GM20431 (cell line): ENCODE results near the gene EHBP1.

Source experiments
- in situ Hi-C: fragments of 300-500 bp; cut with MseI, MboI; formaldehyde crosslinking; loops from one replicate; pipeline ENCODE4 v1.15.0; 2020; ENCODE audit warnings: low sequenced_read_pairs; ENCODE audit not compliant: unreplicated experiment

Gene EHBP1

DNA sequence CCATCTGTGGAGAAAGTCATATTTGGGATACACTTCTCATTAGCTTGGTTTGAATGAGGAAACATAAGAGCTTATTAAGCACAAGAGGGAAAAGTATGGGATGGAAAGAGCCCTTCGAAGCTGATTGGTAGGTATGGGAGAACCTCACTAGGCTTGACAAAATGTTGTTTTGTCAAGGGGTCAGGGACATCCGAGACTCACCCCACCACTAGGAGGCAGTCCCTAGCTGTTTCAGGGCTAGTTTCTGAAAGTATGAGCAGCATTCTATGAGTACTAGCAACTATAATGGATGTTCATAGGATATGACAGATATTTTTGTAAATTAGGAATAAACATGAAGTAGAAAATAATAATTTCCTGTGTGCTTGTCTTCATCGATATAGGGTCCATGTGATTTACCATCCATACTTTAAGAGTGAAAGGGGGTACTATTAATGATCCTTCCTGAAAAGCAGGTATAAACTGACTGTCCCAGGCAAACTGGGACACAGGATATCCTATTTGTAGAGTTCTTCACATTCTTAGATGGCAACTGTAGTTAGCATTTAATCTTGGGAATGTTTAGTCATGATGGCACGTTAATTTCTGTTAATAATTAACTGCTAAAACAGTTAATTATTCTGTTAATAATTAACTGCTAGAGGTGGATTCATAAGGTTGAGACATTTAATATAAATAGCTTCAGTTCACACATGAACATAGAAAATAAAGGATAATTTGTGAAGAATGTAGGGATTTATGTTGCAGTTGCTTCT, 373.5 kb downstream of the EHBP1 start:
- in situ Hi-C loops = no loop called here

DNA sequence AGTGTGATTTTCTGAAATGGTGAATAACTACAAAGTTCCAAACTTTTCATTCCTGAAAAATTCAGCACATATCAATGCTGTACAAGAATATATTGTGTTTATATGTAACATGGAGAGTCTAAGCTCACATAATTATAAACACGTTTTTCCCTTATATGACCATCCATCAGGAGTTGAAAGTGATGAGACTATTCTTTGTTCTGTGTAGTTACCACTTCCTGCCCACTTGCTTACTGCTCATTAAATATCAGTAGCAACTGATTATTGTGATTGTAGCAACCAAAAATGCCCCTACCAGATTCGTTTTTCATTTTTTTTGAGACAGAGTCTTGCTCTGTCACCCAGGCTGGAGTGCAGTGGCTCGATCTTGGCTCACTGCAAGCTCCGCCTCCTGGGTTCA, 375.9 kb downstream of the EHBP1 start:
- in situ Hi-C loops = no loop called here

GRCh38 chr2:63086687-63087086, 381.2 kb downstream of the EHBP1 start:
- in situ Hi-C loops = no loop called here

- in situ Hi-C loops = no loop called here
These were observed 386.9 kb downstream of the EHBP1 start for GRCh38 chr2:63092401-63092800.

DNA sequence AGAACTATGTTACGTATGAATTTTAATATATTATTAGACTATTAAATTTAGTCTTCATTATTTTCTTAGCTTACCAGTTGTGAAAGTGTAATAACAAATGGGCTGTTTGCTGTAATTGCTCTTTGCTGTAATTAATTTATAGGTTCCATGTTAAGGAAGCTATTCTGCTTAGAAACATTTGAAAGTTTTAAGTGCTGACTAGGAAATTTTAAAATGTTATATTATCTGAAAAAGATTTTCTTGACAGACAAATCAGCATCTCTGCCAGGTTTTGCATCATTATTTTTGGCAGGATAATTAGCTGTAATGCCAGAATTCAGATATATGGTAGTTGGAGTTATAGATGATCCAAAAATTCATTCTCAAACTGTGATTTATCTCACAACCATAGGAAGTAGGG, 387.3 kb downstream of the EHBP1 start:
- in situ Hi-C loops = no loop called here

GRCh38 chr2:63093502-63093901, 388.0 kb downstream of the EHBP1 start:
- in situ Hi-C loops = no loop called here
